Pancreas (tissue), 10 donors: ENCODE results near the gene ARL10. TPM values are rescaled to one million over a fixed set of nuclear protein-coding genes. Genes with fewer than 3 reads are reported as not detected.
"Not testable (repeated sequence)": the region's sequence is repeated elsewhere in the genome, so short reads cannot be mapped to it uniquely, and the experiment has no call there.

Source experiments
- ATAC-seq, 4 donors: fragments of 200-7000 bp; cut with Tn5 transposase; one replicate each; pipeline versions ENCODE4 v1.8.0 to v1.9.1; 2020; ENCODE audit warnings: mild to moderate bottlenecking in 4 of 4, moderate library complexity in 4 of 4
- DNase-seq, 6 donors: peaks; one replicate each; pipeline ENCODE4 v3.0.0-alpha.2; 2020
- FAIRE-seq: peaks from 2 replicates; lab custom pipeline; 2012; peaks lifted over from hg19 to GRCh38; lab: Jason Lieb, UNC
- H3K27ac ChIP-seq, 4 donors: fragments of 200-600 bp; sonication (generic); 1 replicate in 3 of 4; 2 replicates in 1 of 4; pipeline versions ENCODE4 v1.5.0 to v1.8.0; 2020
- H3K27me3 ChIP-seq, 4 donors: fragments of 200-600 bp; one replicate each; pipeline ENCODE4 v1.8.0; 2021
- H3K36me3 ChIP-seq, 3 donors: fragments of 200-600 bp; sonication (generic) in 1 of 3; one replicate each; pipeline versions ENCODE4 v1.5.0 to v1.8.0; 2020 to 2021
- H3K4me1 ChIP-seq, 3 donors: fragments of 200-600 bp; one replicate each; pipeline ENCODE4 v1.8.0; 2021
- H3K4me3 ChIP-seq, 4 donors: fragments of 200-600 bp; sonication (generic) in 2 of 4; one replicate each; pipeline versions ENCODE4 v1.5.0 to v1.8.0; 2020 to 2021
- H3K9me3 ChIP-seq, 4 donors: fragments of 200-600 bp; one replicate each; pipeline ENCODE4 v1.8.0; 2021
- CTCF ChIP-seq, 4 donors: fragments of 200-600 bp; sonication (generic) in 3 of 4; IDR thresholded peaks; one replicate each; pipeline versions ENCODE4 v1.5.0 to v1.8.0; 2021; ENCODE audit warnings: antibody characterized with exemption in 4 of 4
- WGBS, 2 donors: extraction: QIAGEN DNeasy Blood & Tissue Kit; methylation state at CpG; one replicate each; pipeline ENCODE4 v1.1.7; 2013; 5-methylcytosine and 5-hydroxymethylcytosine counted together
- intact Hi-C, 3 donors: fragments of 100-400 bp; cut with DNase I; formaldehyde crosslinking; loops; one replicate each; pipeline versions ENCODE4 v1.11.1 to v1.14.2; 2022
- polyA plus RNA-seq, 2 donors: library from polyadenylated mRNA; stranded (reverse); fragments of 200-250 nt; gene quantifications; one replicate each; pipeline ENCODE4 v1.2.3, GENCODE V29; 2013
- total RNA-seq, 6 donors: library from RNA; stranded (reverse); fragmentation: NEBNext Ultra II Directional in 4 of 6; extraction: Animal tissue kit (Norgen Biotek cat#: 25700) in 4 of 6; gene quantifications; one replicate each; pipeline versions ENCODE4 v1.2.1 to v1.2.4, GENCODE V29; 2021 to 2023
- donor health status: healthy with polysubstance abuse.
- donor health status: DM: no; HTN: no; CAD: no; lungs with moderate emphysema.
- donor health status: DM: no; HTN: no; CAD: no.
- donor health status: control.
- donor health status: control.
- donor health status: Bipolar disorder and iron deficiency.
- donor health status: DM: yes; HTN: yes; CAD: no.
- donor health status: DM: no; HTN: no; CAD: no.
- donor health status: DM: no; HTN: no; CAD: no.
- donor health status: DM: yes; HTN: yes; CAD: no.

ARL10 gene
- total and polyA plus RNA-seq, 8 donors: 0.95 to 5.3 (median 2.4) TPM

DNA sequence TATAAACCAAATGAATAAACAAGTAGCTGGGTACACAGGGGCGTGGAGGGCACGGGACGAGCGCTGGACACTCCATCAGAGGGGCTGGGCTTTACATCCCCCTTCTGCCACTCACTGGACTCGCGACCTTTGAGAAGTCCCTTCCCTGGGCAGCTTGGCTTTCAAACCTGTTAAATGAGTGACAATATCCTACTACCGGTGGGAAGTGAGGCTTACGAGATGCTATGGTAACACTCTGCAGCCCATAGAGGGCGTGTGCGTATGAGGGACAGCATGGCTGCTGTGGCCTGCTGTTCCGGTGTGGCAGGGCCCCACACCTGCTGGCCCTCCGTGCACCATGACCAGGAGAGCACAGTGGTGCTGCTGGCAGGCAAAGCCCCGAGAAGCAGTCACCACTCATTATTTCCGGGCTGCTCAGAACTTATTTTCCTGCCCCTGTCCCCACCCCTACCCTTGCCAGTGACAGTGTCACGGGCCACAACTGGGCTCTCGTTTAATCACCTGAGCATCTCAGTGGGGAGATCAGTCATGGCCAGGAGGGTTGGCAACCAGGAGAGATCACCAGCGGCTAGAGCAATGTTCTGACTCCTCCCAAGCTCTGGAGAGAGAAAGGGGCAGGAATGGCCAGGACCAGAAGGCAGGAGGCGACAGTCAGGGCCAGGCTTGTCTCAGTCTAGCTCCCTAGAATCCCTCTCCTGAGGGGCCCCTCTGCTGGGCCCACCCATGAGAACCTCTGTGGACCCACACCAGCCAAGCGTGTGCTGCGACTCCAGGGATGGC is 40.6 kb downstream of the ARL10 start:
- TF ChIP-seq CTCF (IDR thresholded peaks at IDR 0.05): no peak
- Histone ChIP-seq H3K27ac (no peak overlapping the region), H3K36me3 (peaks cover 0 to 15% (median 0%) of the 10 kb centered on the region in 3 donors), H3K9me3 (no peaks in the 10 kb centered on the region), H3K4me3 (no peak overlapping the region), H3K4me1 (no peaks in the 10 kb centered on the region), H3K27me3 (no peaks in the 10 kb centered on the region)
- ATAC-seq: no peak
- FAIRE-seq: no peak
- WGBS, 2 donors: 87 to 90% methylated on average over 20 of the region's 20 CpGs
- DNase-seq: peak in 1 of 6 donors; percentile 23
- intact Hi-C loops: no loop called here

GRCh38 chr5:176406436-176407052 is 41.3 kb downstream of the ARL10 start:
- no peak for ATAC-seq
- Histone ChIP-seq H3K4me1 (no peaks in the 10 kb centered on the region), H3K4me3 (no peak overlapping the region), H3K27me3 (no peaks in the 10 kb centered on the region), H3K27ac (no peak overlapping the region), H3K9me3 (no peaks in the 10 kb centered on the region), H3K36me3 (peaks cover 0 to 15% (median 0%) of the 10 kb centered on the region in 3 donors)
- TF ChIP-seq CTCF (IDR thresholded peaks at IDR 0.05): no peak
- WGBS, 2 donors: 91% methylated on average over 9 of the region's 9 CpGs
- FAIRE-seq: no peak
- intact Hi-C loops: no loop called here
- DNase-seq: peak in 1 of 6 donors; percentile 33

DNA sequence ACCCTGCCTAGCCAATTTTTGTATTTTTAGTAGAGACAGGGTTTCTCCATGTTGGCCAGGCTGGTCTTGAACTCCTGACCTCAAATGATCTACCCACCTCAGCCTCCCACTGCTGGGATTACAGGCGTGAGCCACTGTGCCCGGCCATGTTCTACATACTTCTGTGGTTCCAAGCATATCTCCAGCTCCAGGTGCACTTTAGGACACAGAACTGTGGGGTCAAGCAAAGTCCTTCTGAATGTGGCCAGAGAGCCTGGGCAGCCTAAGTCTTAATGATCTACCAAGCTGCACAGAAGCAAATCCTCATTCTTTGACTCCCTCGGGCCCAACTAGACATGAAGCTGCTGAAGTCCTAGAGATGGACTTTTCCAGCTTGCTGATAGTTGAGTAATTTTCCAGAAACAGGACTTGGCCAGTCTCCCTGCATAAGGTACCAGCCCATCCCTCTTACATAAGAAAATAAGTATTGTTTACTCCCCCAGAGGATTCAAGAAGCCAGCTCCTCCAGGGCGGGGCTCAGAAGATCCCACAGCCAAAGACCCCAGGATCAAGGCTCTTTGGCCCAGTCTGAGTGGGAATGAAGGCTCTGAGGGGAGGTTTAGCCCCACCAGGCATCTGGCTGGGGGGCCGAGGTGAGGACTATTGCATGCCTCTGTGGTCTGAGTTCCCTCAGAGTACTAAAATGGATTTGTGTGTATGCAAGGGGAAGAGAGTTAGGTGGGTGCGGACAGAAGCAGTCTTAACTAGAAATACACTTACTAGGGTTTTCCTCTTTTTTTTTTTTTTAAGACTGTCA is 42.4 kb downstream of the ARL10 start:
- Histone ChIP-seq H3K27ac (no peak overlapping the region), H3K4me3 (no peak overlapping the region), H3K27me3 (no peaks in the 10 kb centered on the region), H3K36me3 (peaks cover 0 to 15% (median 0%) of the 10 kb centered on the region in 3 donors), H3K4me1 (no peaks in the 10 kb centered on the region), H3K9me3 (no peaks in the 10 kb centered on the region)
- FAIRE-seq (no peak), DNase-seq (peak in 1 of 6 donors; percentile 16), ATAC-seq (peak in 1 of 4 donors; percentile 17)
- intact Hi-C loops: no loop called here
- no peak for TF ChIP-seq CTCF (IDR thresholded peaks at IDR 0.05)
- 88 to 94% methylated on average over 6 of the region's 6 CpGs for WGBS, 2 donors

- H3K27ac ChIP-seq, H3K4me1 ChIP-seq, ATAC-seq, H3K4me3 ChIP-seq, intact Hi-C loops, H3K27me3 ChIP-seq, H3K9me3 ChIP-seq, DNase-seq, FAIRE-seq: not testable (repeated sequence)
- WGBS, 2 donors: 93 to 95% methylated on average over 10 of the region's 10 CpGs
- peaks cover 0 to 15% (median 0%) of the 10 kb centered on the region in 3 donors for H3K36me3 ChIP-seq
Observed at GRCh38 chr5:176408252-176408573, 42.9 kb downstream of the ARL10 start.

GRCh38 chr5:176408590-176408989 is 43.3 kb downstream of the ARL10 start:
- Histone ChIP-seq H3K4me3 (no peak overlapping the region), H3K36me3 (peaks cover 0 to 15% (median 0%) of the 10 kb centered on the region in 3 donors), H3K4me1 (no peaks in the 10 kb centered on the region), H3K9me3 (no peaks in the 10 kb centered on the region), H3K27ac (no peak overlapping the region), H3K27me3 (no peaks in the 10 kb centered on the region)
- no peak for FAIRE-seq
- no peak for ATAC-seq
- no peak for TF ChIP-seq CTCF (IDR thresholded peaks at IDR 0.05)
- intact Hi-C loops: no loop called here
- 92 to 93% methylated on average over 5 of the region's 5 CpGs for WGBS, 2 donors
- no peak for DNase-seq
